GM19455 (cell line): ENCODE results near the gene CCDC102B.
"Not testable (repeated sequence)": the region's sequence is repeated elsewhere in the genome, so short reads cannot be mapped to it uniquely, and the experiment has no call there.

Experiments used
- ATAC-seq: cut with Tn5 transposase; IDR thresholded peaks from one replicate; pipeline ENCODE4 v1.9.1; 2021; ENCODE audit not compliant: unreplicated experiment

The CCDC102B gene

GRCh38 chr18:68962623-68963022 lies 164.7 kb downstream of the CCDC102B start:
- ATAC-seq, result no peak

GRCh38 chr18:68965817-68966216 lies 167.9 kb downstream of the CCDC102B start:
- no peak for ATAC-seq

- ATAC-seq, result no peak
Observed at GRCh38 chr18:68969027-68969426, 171.1 kb downstream of the CCDC102B start.

- no peak for ATAC-seq
Observed at GRCh38 chr18:68972176-68972575, 174.3 kb downstream of the CCDC102B start.

- no peak for ATAC-seq
Observed at GRCh38 chr18:68979737-68980136, 181.9 kb downstream of the CCDC102B start.

GRCh38 chr18:68983126-68983525 lies 185.2 kb downstream of the CCDC102B start:
- no peak for ATAC-seq

- ATAC-seq, result no peak
Observed at GRCh38 chr18:68984342-68984741, 186.5 kb downstream of the CCDC102B start.

- no peak for ATAC-seq
Observed at GRCh38 chr18:68985172-68985820, 187.4 kb downstream of the CCDC102B start.

GRCh38 chr18:68991286-68991685 lies 193.4 kb downstream of the CCDC102B start:
- no peak for ATAC-seq

GRCh38 chr18:68992719-68993482 lies 195.0 kb downstream of the CCDC102B start:
- no peak for ATAC-seq

GRCh38 chr18:68995675-68996074 lies 197.8 kb downstream of the CCDC102B start:
- no peak for ATAC-seq

GRCh38 chr18:68997845-68998244 lies 200.0 kb downstream of the CCDC102B start:
- no peak for ATAC-seq

- ATAC-seq, result no peak
Observed at GRCh38 chr18:69000366-69000765, 202.5 kb downstream of the CCDC102B start.

GRCh38 chr18:69002233-69002632 lies 204.4 kb downstream of the CCDC102B start:
- ATAC-seq, result no peak

- not testable (repeated sequence) for ATAC-seq
Observed at GRCh38 chr18:69006212-69006611, 208.3 kb downstream of the CCDC102B start.

- ATAC-seq, result no peak
Observed at GRCh38 chr18:69008538-69008937, 210.7 kb downstream of the CCDC102B start.

- ATAC-seq, result no peak
Observed at GRCh38 chr18:69021211-69021805, 223.4 kb downstream of the CCDC102B start.

GRCh38 chr18:69022426-69022825 lies 224.5 kb downstream of the CCDC102B start:
- no peak for ATAC-seq

- no peak for ATAC-seq
Observed at GRCh38 chr18:69031571-69031970, 233.7 kb downstream of the CCDC102B start.

- ATAC-seq, result no peak
Observed at GRCh38 chr18:69032009-69032408, 234.1 kb downstream of the CCDC102B start.

- ATAC-seq, result no peak
Observed at GRCh38 chr18:69035756-69036155, 237.9 kb downstream of the CCDC102B start.

GRCh38 chr18:69044215-69044614 lies 246.3 kb downstream of the CCDC102B start:
- no peak for ATAC-seq
